ENCODE measurements around the gene NBPF20.
"Not testable (repeated sequence)": the region's sequence is repeated elsewhere in the genome, so short reads cannot be mapped to it uniquely, and the experiment has no call there.

NBPF20 gene

DNA sequence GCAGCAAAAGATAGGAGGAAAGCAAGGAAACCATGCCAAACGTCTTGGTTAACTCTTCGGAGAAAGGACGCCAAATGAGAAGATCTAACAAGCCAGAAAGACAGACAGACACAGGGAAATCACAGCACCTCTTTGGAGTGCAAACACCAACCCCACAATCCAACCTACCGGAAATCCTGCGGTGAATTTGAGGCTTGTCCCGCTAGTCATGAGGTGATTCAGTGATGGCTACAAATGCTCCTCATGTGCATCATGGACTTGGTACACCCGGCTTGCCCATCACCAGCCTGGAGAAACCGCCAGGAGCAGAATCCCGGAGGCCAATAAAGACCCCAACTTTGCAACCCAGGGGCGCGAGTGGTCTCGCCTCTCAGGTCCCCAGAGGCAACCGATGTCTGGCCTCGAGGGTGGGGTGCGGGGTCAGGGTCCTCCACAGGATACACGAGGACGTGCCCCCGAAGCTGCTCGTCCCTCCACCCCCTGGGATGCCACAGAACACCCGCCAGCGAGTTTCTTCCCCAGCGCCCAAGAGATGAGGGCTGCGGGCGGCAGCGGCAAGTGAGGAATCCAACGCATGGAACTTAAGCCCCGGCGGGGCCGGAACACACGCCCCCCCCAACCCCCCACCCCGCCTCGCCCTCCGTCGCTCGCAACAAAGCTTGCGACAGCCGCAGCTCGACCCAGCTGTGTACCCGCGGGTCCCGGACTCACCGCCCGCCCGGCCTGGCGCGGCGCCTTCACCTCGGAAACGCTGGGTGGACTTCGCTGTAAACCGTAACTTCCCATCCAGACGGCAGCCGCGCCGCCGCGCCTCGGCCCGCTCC is 579 bp downstream of the NBPF20 start:
- DNase-seq (ENCODE audit: low read depth), result not testable (repeated sequence)

DNA sequence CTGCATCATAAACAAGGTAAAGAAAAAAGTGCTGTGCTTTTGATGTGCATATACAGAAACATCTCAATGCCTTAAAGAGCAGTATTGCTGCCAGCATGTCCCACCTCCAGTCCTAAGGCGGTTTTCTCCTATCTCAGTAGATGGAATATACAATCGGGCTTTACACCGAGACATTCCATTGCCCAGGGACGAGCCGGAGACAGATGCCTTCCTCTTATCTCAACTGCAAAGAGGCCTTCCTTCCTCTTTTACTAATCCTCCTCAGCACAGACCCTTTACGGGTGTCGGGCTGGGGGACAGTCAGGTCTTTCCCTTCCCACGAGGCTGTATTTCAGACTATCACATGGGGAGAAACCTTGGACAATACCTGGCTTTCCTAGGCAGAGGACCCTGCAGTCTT is 10.3 kb downstream of the NBPF20 start:
- DNase-seq (ENCODE audit: low read depth), result not testable (repeated sequence)

DNA sequence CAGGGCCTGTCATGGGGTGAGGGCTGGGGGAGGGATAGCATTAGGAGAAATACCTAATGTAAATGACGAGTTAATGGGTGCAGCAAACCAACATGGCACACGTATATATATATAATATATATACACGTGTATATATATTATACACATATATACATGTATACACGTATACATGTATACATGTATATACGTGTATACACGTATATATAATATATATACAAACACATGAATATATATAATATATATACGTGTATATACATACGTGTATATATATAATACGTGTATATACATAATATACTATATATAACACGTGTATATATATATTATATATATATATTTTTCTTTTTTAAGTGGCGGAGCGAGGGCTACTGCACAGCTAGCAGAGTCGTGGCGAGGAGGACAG is 18.1 kb downstream of the NBPF20 start:
- DNase-seq (ENCODE audit: low read depth), result not testable (repeated sequence)

DNA sequence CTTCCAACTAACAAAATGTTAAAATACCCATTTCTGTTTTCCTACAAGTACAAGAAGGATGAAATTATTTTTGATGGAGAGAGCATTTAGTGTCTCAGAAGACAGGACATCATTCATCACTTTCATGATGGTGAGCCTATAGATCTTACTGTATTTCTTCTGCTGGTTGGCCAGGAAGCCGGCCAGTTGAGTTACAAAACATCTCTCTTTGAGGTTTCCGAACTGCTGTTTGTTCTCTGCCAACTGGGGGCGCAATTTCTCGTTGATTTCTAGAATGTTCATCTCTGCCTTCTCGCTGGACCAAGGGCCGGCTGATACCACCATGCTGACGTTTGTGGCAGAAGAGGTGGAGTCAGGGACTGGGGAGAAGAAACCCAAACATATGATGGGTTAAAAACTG is 20.5 kb downstream of the NBPF20 start:
- not testable (repeated sequence) for DNase-seq (ENCODE audit: low read depth)

DNA sequence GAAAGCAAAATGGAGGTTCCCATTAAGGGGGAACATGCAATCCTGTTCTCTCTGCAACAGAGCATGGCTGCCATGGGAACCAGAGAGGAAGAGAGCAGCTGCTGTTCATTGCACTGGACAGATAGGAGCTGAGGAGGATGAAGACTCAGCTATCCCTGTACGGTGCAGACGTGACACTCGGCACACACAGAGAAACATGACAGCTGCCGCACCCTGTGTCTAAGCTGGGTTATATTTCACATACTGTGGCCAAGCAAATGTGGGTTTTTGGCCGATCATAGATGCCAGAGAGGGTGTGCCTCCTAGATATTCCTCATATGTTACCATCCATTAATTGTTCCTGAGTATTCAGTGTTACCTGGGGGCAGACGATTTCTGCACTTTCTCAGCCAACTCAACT is 24.7 kb downstream of the NBPF20 start:
- DNase-seq (ENCODE audit: low read depth), result not testable (repeated sequence)

All from activated T-cell treated with anti-CD3 and anti-CD28 coated beads for 1 hour (primary cell).